Activated CD8-positive, alpha-beta memory T cell treated with anti-CD3 and anti-CD28 coated beads, Interleukin-2, amount 50 U/mL, for 48 hours (primary cell): ENCODE data around the gene BEND7.
A peak's percentile ranks its signal among the peaks of the same experiment; 100 is the strongest.
"Not testable (repeated sequence)": the region's sequence is repeated elsewhere in the genome, so short reads cannot be mapped to it uniquely, and the experiment has no call there.

Experiments
- DNase-seq: peaks from one replicate; pipeline ENCODE4 v3.0.0-alpha.2; 2020

Gene BEND7

GRCh38 chr10:13528875-13529713 lies at the start of gene BEND7:
TSS of gene BEND7 (minus strand) at chr10:13529014. CDS start at chr10:13528533, 481 bp downstream.
- DNase-seq, result no peak

- DNase-seq, result no peak
These were observed 45.1 kb upstream of the BEND7 start for GRCh38 chr10:13573960-13574359.

- DNase-seq, result no peak
These were observed 42.7 kb upstream of the BEND7 start for GRCh38 chr10:13571541-13571940.

GRCh38 chr10:13567030-13567429 lies 38.2 kb upstream of the BEND7 start:
- DNase-seq, result no peak

- no peak for DNase-seq
These were observed 35.8 kb upstream of the BEND7 start for GRCh38 chr10:13564576-13564975.

- DNase-seq, result no peak
These were observed 34.9 kb upstream of the BEND7 start for GRCh38 chr10:13563481-13564445.

GRCh38 chr10:13560597-13560996 lies 31.8 kb upstream of the BEND7 start:
- DNase-seq, result no peak

GRCh38 chr10:13559124-13559700 lies 30.4 kb upstream of the BEND7 start:
- no peak for DNase-seq

GRCh38 chr10:13555884-13556510 lies 27.2 kb upstream of the BEND7 start:
- DNase-seq, result no peak

- no peak for DNase-seq
These were observed 22.0 kb upstream of the BEND7 start for GRCh38 chr10:13550802-13551201.

- no peak for DNase-seq
These were observed 13.7 kb upstream of the BEND7 start for GRCh38 chr10:13542533-13542932.

GRCh38 chr10:13537985-13538384 lies 9.2 kb upstream of the BEND7 start:
- DNase-seq, result not testable (repeated sequence)

GRCh38 chr10:13536674-13537366 lies 8.0 kb upstream of the BEND7 start:
- DNase-seq, result peak; percentile 61

- DNase-seq, result no peak
These were observed 6.5 kb upstream of the BEND7 start for GRCh38 chr10:13535346-13535745.

GRCh38 chr10:13529714-13529973 lies 830 bp upstream of the BEND7 start:
- DNase-seq, result no peak

- no peak for DNase-seq
These were observed 515 bp downstream of the BEND7 start for GRCh38 chr10:13528123-13528874.

GRCh38 chr10:13527864-13528122 lies 1.0 kb downstream of the BEND7 start:
- no peak for DNase-seq

- no peak for DNase-seq
These were observed 1.6 kb downstream of the BEND7 start for GRCh38 chr10:13526948-13527863.

GRCh38 chr10:13525663-13526062 lies 3.2 kb downstream of the BEND7 start:
- no peak for DNase-seq

GRCh38 chr10:13521026-13521425 lies 7.8 kb downstream of the BEND7 start:
- DNase-seq, result no peak

GRCh38 chr10:13520194-13520593 lies 8.6 kb downstream of the BEND7 start:
- no peak for DNase-seq
